Hematopoietic multipotent progenitor cell treated with erythropoietin and hydrocortisone succinate and interleukin-3 and kit ligand, for 4 days (in vitro differentiated cells): ENCODE measurements around the gene LENG8.
"Not testable (repeated sequence)": the region's sequence is repeated elsewhere in the genome, so short reads cannot be mapped to it uniquely, and the experiment has no call there.

ENCODE experiments used
- DNase-seq: peaks from one replicate; pipeline ENCODE4 v3.0.0-alpha.2; 2015

Gene LENG8

GRCh38 chr19:54446349-54446748, 2.6 kb upstream of the LENG8 start:
- DNase-seq: not testable (repeated sequence)

GRCh38 chr19:54448040-54448773, 792 bp upstream of the LENG8 start:
- DNase-seq: peak; percentile 70

GRCh38 chr19:54449701-54450069, 686 bp downstream of the LENG8 start:
- DNase-seq: no peak

- DNase-seq: no peak
Observed at GRCh38 chr19:54451331-54451871, 2.4 kb downstream of the LENG8 start.

- no peak for DNase-seq
Observed at GRCh38 chr19:54451997-54452396, 3.0 kb downstream of the LENG8 start.

GRCh38 chr19:54452626-54453025, 3.6 kb downstream of the LENG8 start:
- DNase-seq: no peak

- no peak for DNase-seq
Observed at GRCh38 chr19:54453921-54454780, 5.2 kb downstream of the LENG8 start.

GRCh38 chr19:54454781-54455675, 6.0 kb downstream of the LENG8 start:
- DNase-seq: no peak

GRCh38 chr19:54455786-54456422, 6.9 kb downstream of the LENG8 start:
- DNase-seq: no peak

GRCh38 chr19:54456423-54457373, 7.7 kb downstream of the LENG8 start:
- no peak for DNase-seq

- DNase-seq: no peak
Observed at GRCh38 chr19:54457773-54458647, 9.0 kb downstream of the LENG8 start.

GRCh38 chr19:54458648-54459281, 9.8 kb downstream of the LENG8 start:
- DNase-seq: no peak

- no peak for DNase-seq
Observed at GRCh38 chr19:54459282-54460229, 10.6 kb downstream of the LENG8 start.

GRCh38 chr19:54460230-54461005, 11.4 kb downstream of the LENG8 start:
- no peak for DNase-seq

- DNase-seq: no peak
Observed at GRCh38 chr19:54461210-54461609, 12.2 kb downstream of the LENG8 start.

- DNase-seq: no peak
Observed at GRCh38 chr19:54461613-54462012, 12.6 kb downstream of the LENG8 start.

- DNase-seq: peak; percentile 34
Observed at GRCh38 chr19:54462047-54462654, 13.2 kb downstream of the LENG8 start.
